HG02763 (cell line): ENCODE results near the gene ZMYND8.
A peak's percentile ranks its signal among the peaks of the same experiment; 100 is the strongest.
"Not testable (repeated sequence)": the region's sequence is repeated elsewhere in the genome, so short reads cannot be mapped to it uniquely, and the experiment has no call there.

ENCODE experiments used
- ATAC-seq: cut with Tn5 transposase; IDR thresholded peaks from one replicate; pipeline ENCODE4 v1.9.1; 2021; ENCODE audit warnings: mild to moderate bottlenecking, moderate library complexity; ENCODE audit not compliant: unreplicated experiment

ZMYND8 gene

GRCh38 chr20:47373206-47373733 is 16.8 kb upstream of the ZMYND8 start:
- ATAC-seq: no peak

GRCh38 chr20:47370850-47371782 is 14.6 kb upstream of the ZMYND8 start:
- no peak for ATAC-seq

GRCh38 chr20:47370214-47370613 is 13.7 kb upstream of the ZMYND8 start:
- no peak for ATAC-seq

- no peak for ATAC-seq
Measured at GRCh38 chr20:47368301-47368700, 11.8 kb upstream of the ZMYND8 start.

- not testable (repeated sequence) for ATAC-seq
Measured at GRCh38 chr20:47366301-47366700, 9.8 kb upstream of the ZMYND8 start.

- no peak for ATAC-seq
Measured at GRCh38 chr20:47365023-47365764, 8.7 kb upstream of the ZMYND8 start.

GRCh38 chr20:47362361-47363219 is 6.1 kb upstream of the ZMYND8 start:
- ATAC-seq: no peak

GRCh38 chr20:47361057-47361915 is 4.8 kb upstream of the ZMYND8 start:
- ATAC-seq: no peak

- no peak for ATAC-seq
Measured at GRCh38 chr20:47360297-47361056, 4.0 kb upstream of the ZMYND8 start.

- no peak for ATAC-seq
Measured at GRCh38 chr20:47359530-47360296, 3.2 kb upstream of the ZMYND8 start.

GRCh38 chr20:47358672-47359529 is 2.4 kb upstream of the ZMYND8 start:
- ATAC-seq: no peak

- no peak for ATAC-seq
Measured at GRCh38 chr20:47358039-47358671, 1.7 kb upstream of the ZMYND8 start.

GRCh38 chr20:47357296-47358038 is 968 bp upstream of the ZMYND8 start:
- peak; percentile 43 for ATAC-seq

- ATAC-seq: no peak
Measured at GRCh38 chr20:47356220-47356525, 326 bp downstream of the ZMYND8 start.

GRCh38 chr20:47355489-47356219 is 845 bp downstream of the ZMYND8 start:
- no peak for ATAC-seq
